ENCODE results near the gene AATK.

AATK gene

GRCh38 chr17:81071761-81072741 lies 94.0 kb downstream of the AATK start:
- DNase-seq (ENCODE audit: low spot score), result no peak

DNA sequence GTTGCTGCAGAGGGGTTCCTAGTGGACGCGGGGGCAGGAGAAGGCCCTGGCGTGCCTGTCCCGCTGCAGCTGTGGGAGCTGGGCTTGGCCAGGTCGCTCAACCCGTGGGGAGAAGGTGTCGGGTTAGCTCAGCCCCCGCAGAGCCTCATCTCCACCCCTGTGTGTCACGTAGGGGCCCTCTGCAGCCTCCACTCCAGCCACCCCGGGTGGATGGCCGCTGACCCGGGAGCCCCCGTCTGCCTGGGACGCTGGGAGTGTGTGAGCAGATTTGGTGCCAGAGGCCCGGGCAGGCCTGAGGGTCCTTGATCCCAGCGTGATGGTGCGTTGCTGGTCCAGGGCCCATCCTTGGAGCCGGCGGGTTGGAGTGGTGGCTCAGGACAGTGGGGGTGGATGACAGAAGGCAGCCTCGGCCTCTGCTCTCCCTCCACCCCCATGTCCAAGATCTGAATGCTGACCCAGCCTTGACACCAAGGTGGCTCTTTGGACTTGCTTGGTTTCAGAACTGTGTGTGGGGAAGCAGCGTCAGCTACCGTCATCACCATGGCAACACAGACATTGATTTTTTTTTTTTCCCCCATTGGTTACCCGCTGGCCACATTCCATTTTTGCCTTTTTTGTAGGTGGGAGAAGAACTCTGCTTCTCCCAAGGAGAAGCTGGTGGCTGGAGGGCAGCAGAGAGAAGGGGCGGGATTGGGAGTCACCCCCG lies 95.3 kb downstream of the AATK start:
- no peak for DNase-seq (ENCODE audit: low spot score)

DNA sequence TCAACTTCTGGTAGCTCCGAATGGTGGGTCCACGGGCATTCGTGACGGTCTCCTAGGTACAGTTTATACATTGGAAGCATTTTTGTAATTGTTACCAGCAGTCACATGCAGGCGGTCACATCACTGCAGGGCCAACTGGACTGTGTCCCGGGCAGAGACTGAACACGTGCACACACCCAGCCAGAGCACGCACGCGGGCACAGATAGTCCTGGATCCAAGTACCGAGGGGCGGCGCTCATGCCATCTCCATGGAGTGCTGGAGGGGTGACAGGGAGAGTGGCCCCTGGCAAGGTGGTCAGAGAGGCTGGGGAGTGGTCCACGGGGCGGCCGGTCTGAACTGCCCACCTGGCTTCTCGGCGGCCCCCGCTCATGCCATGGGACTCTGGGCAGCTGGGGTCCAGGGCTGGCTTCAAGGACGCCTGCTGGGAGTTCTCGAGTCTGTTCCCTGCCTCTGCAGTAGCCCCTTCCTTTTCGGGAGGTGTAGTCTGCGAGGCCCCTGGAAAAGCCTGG lies 96.8 kb downstream of the AATK start:
- DNase-seq (ENCODE audit: low spot score), result no peak

GRCh38 chr17:81068411-81069134 lies 97.4 kb downstream of the AATK start:
- DNase-seq (ENCODE audit: low spot score), result no peak

DNA sequence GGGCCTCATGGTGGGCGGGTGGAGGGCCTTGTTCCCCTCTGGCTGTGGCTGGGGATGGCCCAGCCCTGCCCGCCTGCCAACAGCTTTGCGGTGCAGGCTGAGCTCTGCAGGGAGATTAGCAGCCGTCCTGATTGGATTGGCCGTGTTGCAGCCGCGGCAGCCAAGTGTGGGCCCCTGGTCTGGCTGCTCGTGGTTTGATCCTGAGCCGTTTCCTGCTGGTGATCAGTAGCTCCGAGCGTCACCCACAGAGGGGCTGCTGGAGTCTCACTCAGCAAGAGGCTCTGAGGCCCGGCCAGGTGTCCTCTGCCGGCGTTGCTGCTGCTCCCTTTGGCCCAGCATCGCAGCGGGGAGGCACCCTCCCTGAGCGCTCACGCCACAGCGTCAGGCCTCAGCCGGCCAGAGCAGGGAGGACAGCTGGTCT lies 98.6 kb downstream of the AATK start:
- no peak for DNase-seq (ENCODE audit: low spot score)

All from CD4-positive, alpha-beta T cell treated with Interleukin-6 at 100 ng/mL for 8 hours (primary cell).